Stimulated activated naive CD4-positive, alpha-beta T cell (primary cell): ENCODE data around the gene CPNE5.
"Not testable (repeated sequence)": the region's sequence is repeated elsewhere in the genome, so short reads cannot be mapped to it uniquely, and the experiment has no call there.

Experiments used
- DNase-seq, 6 experiments: peaks; one replicate each; lab custom pipeline; 2025; lab: John Stamatoyannopoulos, UW

Gene CPNE5

GRCh38 chr6:36723992-36724391 is 115.3 kb downstream of the CPNE5 start:
- not testable (repeated sequence) for DNase-seq

- DNase-seq: no peak
Measured at GRCh38 chr6:36722879-36723278, 116.4 kb downstream of the CPNE5 start.

- DNase-seq: no peak
Measured at GRCh38 chr6:36722365-36722764, 116.9 kb downstream of the CPNE5 start.

GRCh38 chr6:36721369-36722140 is 117.7 kb downstream of the CPNE5 start:
- no peak for DNase-seq

GRCh38 chr6:36720251-36721141 is 118.7 kb downstream of the CPNE5 start:
- DNase-seq: no peak

GRCh38 chr6:36719126-36719525 is 120.1 kb downstream of the CPNE5 start:
- no peak for DNase-seq

GRCh38 chr6:36718560-36718959 is 120.7 kb downstream of the CPNE5 start:
- no peak for DNase-seq

GRCh38 chr6:36717871-36718540 is 121.2 kb downstream of the CPNE5 start:
- DNase-seq: no peak

- DNase-seq: no peak
Measured at GRCh38 chr6:36717231-36717825, 121.9 kb downstream of the CPNE5 start.

GRCh38 chr6:36716476-36717093 is 122.7 kb downstream of the CPNE5 start:
- DNase-seq: no peak

GRCh38 chr6:36715469-36715868 is 123.8 kb downstream of the CPNE5 start:
- DNase-seq: no peak

GRCh38 chr6:36714511-36714910 is 124.7 kb downstream of the CPNE5 start:
- no peak for DNase-seq

GRCh38 chr6:36713846-36714245 is 125.4 kb downstream of the CPNE5 start:
- DNase-seq: no peak

GRCh38 chr6:36712816-36713215 is 126.4 kb downstream of the CPNE5 start:
- DNase-seq: no peak

GRCh38 chr6:36706339-36706738 is 132.9 kb downstream of the CPNE5 start:
- no peak for DNase-seq

GRCh38 chr6:36704961-36705577 is 134.2 kb downstream of the CPNE5 start:
- not testable (repeated sequence) for DNase-seq

- no peak for DNase-seq
Measured at GRCh38 chr6:36703982-36704381, 135.3 kb downstream of the CPNE5 start.

GRCh38 chr6:36703081-36703606 is 136.1 kb downstream of the CPNE5 start:
- DNase-seq: no peak

- DNase-seq: no peak
Measured at GRCh38 chr6:36702656-36703055, 136.6 kb downstream of the CPNE5 start.

- no peak for DNase-seq
Measured at GRCh38 chr6:36701401-36701991, 137.7 kb downstream of the CPNE5 start.

GRCh38 chr6:36700831-36701230 is 138.4 kb downstream of the CPNE5 start:
- DNase-seq: no peak
